ENCODE results near the gene PPP6R3. TPM values are rescaled to one million over a fixed set of nuclear protein-coding genes. Genes with fewer than 3 reads are reported as not detected.

The PPP6R3 gene
- total and polyA plus RNA-seq, 2 of the 8 experiments (the other 6 are each of a cell fraction or from before 2014, with no cell fraction given): 44.6 to 150 TPM

DNA sequence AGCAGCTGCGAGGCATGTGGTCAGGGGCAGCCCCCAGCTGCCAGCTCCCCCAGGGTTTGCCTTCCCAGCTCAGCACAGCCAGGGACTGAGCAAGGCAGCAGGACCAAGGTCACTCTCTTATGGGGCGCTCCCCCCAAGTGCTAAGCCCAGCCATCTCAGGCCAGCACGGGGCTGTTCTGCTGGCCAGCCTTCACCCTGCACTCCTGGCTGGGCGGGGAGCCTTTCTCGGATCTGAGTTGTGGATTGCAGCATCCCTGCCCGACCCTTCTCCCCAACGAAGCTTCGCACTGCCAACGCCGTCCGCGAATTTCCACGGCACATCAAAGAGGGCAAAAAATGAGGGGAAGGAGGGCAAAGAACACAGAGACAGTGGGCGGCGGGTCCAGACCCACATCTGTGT lies 181.3 kb downstream of the PPP6R3 start:
- Histone ChIP-seq H2BK120ac (replicated peaks; ENCODE audit: low read depth, low read length) (no peak overlapping the region), H3K27ac (ENCODE audit: low read depth, low read length) (no peak overlapping the region), H2AK5ac (ENCODE audit: low read depth, low read length) (no peak overlapping the region), H3K4me1 (replicated peaks in 1 of 4; ENCODE audit: control insufficient read depth in 3 of 4, insufficient read depth in 4 of 4, low read length in 3 of 4) (peaks cover 0 to 2% (median 0%) of the 10 kb centered on the region in 4 experiments; a peak in 1 of 7 replicates), H4K8ac (ENCODE audit: extremely low read depth, insufficient read depth, low read length) (peak overlapping the region; percentile 28; the same call in 1 of the 2 replicates), H3K23me2 (ENCODE audit: low read depth, low read length) (no peaks in the 10 kb centered on the region), H3K9ac (replicated peaks in 1 of 4; ENCODE audit: extremely low read depth in 1 of 4, low read depth in 3 of 4, low read length in 3 of 4) (no peak overlapping the region), H3K4me3 (ENCODE audit: extremely low read depth in 1 of 4, insufficient read depth in 2 of 4, low read depth in 3 of 4, low read length in 4 of 4) (no peak overlapping the region), H2BK20ac (ENCODE audit: low read length) (peak overlapping the region; percentile 87; the same call in 1 of the 2 replicates), H3K4ac (replicated peaks; ENCODE audit: insufficient read length, low read depth, low read length) (no peak overlapping the region), H4K91ac (replicated peaks; ENCODE audit: insufficient read length, low read length) (peak overlapping the region; percentile 65), H2AFZ (ENCODE audit: low read length) (no peak overlapping the region), H2BK15ac (ENCODE audit: low read length) (0 out of 2 replicates have a peak overlapping the region, but pooled peaks have one; percentile 40), H3K36me3 (ENCODE audit: control insufficient read depth in 2 of 4, insufficient read depth in 4 of 4, low read length in 3 of 4) (no peaks in the 10 kb centered on the region), H2BK12ac (ENCODE audit: low read depth, low read length) (peak overlapping the region; percentile 60; the same call in 1 of the 2 replicates), H3K27me3 (replicated peaks in 1 of 4; ENCODE audit: control insufficient read depth in 3 of 4, extremely low read depth in 1 of 4, insufficient read depth in 3 of 4, low read length in 3 of 4) (no peaks in the 10 kb centered on the region), H3K9me3 (ENCODE audit: insufficient read depth in 2 of 2, low read depth in 1 of 2, low read length in 1 of 2) (peaks cover 0 to 2% of the 10 kb centered on the region in 2 experiments; a peak in 3 of 4 replicates), H3K14ac (ENCODE audit: insufficient read length) (no peak overlapping the region), H3K4me2 (ENCODE audit: insufficient read depth in 1 of 2, low read depth in 2 of 2, low read length in 2 of 2) (no peak overlapping the region), H3K79me1 (ENCODE audit: low read depth, low read length) (no peaks in the 10 kb centered on the region), H3K79me2 (ENCODE audit: control insufficient read depth in 1 of 2, insufficient read depth in 2 of 2, low read length in 2 of 2) (no peaks in the 10 kb centered on the region), H4K20me1 (replicated peaks in 1 of 2; ENCODE audit: control insufficient read depth in 1 of 2, insufficient read depth in 2 of 2, low read length in 2 of 2) (no peaks in the 10 kb centered on the region), H3K18ac (ENCODE audit: extremely low read depth, low read length) (peak overlapping the region; percentile 38; the same call in 1 of the 2 replicates), H4K5ac (ENCODE audit: insufficient read length, low read depth, low read length) (no peak overlapping the region), H3K23ac (ENCODE audit: insufficient read length) (no peak overlapping the region), H3K56ac (replicated peaks; ENCODE audit: insufficient read length, low read depth, low read length) (no peak overlapping the region), H2BK5ac (ENCODE audit: low read depth, low read length) (no peak overlapping the region; the same call in 1 of the 2 replicates)
- no peak for FAIRE-seq
- ChIA-PET CTCF (ENCODE audit: partially characterized antibody) (interaction anchor here (0.8 to 1.5 kb wide), 3 partner anchors 42 to 201 kb away, joined by 3 to 4 read pairs (median 4); no protein-coding TSS in a partner anchor), POLR2A (ENCODE audit: partially characterized antibody) (interaction anchor here (1.3 kb wide), 1 partner anchor 8 kb away, joined by 4 read pairs; no protein-coding TSS in a partner anchor)
- 89% methylated on average over 13 of the region's 15 CpGs; no CpG with 5 or more reads in 1 of the 2 experiments for WGBS, 2 experiments (ENCODE audit: extremely low coverage in 1 of 2, insufficient coverage in 1 of 2, insufficient read length in 1 of 2, insufficient replicate concordance in 2 of 2, low coverage in 1 of 2, low lambda C conversion rate in 2 of 2, missing lambda C conversion rate in 1 of 2)
- DNase-seq (ENCODE audit: low read depth in 1 of 2, low spot score in 2 of 2): no peak
- TF ChIP-seq, protein P1, sequence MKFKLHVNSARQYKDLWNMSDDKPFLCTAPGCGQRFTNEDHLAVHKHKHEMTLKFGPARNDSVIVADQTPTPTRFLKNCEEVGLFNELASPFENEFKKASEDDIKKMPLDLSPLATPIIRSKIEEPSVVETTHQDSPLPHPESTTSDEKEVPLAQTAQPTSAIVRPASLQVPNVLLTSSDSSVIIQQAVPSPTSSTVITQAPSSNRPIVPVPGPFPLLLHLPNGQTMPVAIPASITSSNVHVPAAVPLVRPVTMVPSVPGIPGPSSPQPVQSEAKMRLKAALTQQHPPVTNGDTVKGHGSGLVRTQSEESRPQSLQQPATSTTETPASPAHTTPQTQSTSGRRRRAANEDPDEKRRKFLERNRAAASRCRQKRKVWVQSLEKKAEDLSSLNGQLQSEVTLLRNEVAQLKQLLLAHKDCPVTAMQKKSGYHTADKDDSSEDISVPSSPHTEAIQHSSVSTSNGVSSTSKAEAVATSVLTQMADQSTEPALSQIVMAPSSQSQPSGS (IDR thresholded peaks at IDR 0.05; ENCODE audit: low read length): no peak
- no peak for TF ChIP-seq EP300 (IDR thresholded peaks at IDR 0.05; ENCODE audit: borderline replicate concordance in 1 of 2, low read depth in 2 of 2, low read length in 2 of 2)
- TF ChIP-seq TAF7 (optimal IDR thresholded peaks at IDR 0.05; ENCODE audit: borderline replicate concordance, low read depth, low read length): no peak
- no peak for TF ChIP-seq TBP (IDR thresholded peaks at IDR 0.05; ENCODE audit: low read depth, low read length)
- no peak for TF ChIP-seq PHF8 (conservative IDR thresholded peaks at IDR 0.05; ENCODE audit: low read depth, low read length)
- no peak for TF ChIP-seq BRCA1 (IDR thresholded peaks at IDR 0.05; ENCODE audit: low read depth, low read length)
- TF ChIP-seq, protein P2, sequence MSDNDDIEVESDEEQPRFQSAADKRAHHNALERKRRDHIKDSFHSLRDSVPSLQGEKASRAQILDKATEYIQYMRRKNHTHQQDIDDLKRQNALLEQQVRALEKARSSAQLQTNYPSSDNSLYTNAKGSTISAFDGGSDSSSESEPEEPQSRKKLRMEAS (IDR thresholded peaks at IDR 0.05): no peak
- no peak for TF ChIP-seq SIRT6 (IDR thresholded peaks at IDR 0.05; ENCODE audit: low read length)
- TF ChIP-seq RAD21 (IDR thresholded peaks at IDR 0.05 in 1 of 2, conservative IDR thresholded peaks at IDR 0.05 in 1 of 2; ENCODE audit: low read depth in 2 of 2, low read length in 2 of 2): no peak
- no peak for TF ChIP-seq SP4 (IDR thresholded peaks at IDR 0.05; ENCODE audit: low read length)
- TF ChIP-seq ZNF274 (IDR thresholded peaks at IDR 0.05; ENCODE audit: borderline replicate concordance, extremely low read depth, low read length): no peak
